SKM-1 treated with dmso at 0.1 percent for 144 hours (cell line): ENCODE data around the gene MAPKAPK5.
"Not testable (repeated sequence)": the region's sequence is repeated elsewhere in the genome, so short reads cannot be mapped to it uniquely, and the experiment has no call there.

Experiments used
- DNase-seq: peaks from one replicate; lab custom pipeline; 2025; ENCODE audit not compliant: unreplicated experiment; lab: John Stamatoyannopoulos, UW

Gene MAPKAPK5

DNA sequence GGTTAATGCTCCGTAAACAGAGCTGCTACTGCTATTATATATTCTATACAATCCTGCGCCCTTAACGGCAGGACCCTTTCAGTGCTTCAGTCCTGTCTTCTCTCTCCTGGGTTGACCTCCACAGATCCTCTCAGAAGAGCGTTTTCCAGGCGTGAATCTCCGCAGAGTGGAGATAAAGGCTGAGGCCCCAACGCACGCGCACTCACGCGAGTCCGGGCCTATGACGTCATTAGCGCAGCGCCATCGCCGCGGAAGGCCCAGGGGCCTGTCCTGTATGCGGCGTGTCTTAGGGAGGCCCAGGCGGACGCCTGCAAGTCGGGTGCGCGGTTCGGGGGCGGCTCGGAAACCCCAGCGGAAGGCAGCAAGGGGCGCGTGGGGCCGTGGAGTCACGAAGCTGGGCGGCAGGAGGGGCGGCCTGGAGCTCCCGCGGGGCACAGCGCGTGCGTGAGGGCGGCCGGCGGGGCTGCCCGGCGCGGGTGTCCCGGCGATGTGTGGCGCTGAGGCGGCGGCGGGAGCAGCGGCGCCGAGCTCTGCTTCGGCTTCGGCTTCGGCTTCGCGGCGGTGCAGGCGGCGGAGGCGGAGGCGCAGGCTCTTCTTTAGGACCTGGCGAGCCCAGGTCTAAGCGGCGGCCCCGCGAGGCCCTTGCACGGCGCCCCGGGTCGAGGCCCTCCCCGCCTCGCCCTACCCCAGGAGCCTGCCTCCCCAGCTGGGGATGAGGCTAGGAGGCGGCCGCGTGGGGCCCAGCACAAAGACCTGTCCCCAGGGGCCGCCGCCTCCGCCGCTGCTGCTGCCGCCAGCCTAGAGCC, at the start of gene MAPKAPK5:
MAPKAPK5 (plus strand) TSS at position 479 of the 806 bp plus-strand sequence. CDS start 506 bp downstream, outside the sequence.
- DNase-seq, result peak; percentile 59

DNA sequence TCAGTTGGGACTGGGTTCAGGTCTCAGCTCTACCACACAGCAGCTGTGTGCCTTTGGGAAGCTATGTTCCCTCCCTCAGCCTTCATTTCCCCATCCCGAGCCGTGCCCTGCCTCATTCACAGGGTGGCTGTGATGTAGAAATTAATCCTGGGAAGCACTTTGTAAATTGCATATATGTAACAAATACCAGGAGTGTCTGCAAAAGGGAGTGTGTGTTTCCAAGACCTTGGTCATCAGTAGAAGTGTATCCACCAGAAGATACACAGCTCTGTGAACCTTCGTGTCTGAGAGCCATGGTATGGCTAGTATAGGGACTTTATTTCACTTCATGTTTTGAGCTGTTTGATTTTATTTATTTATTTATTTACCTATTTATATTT, 49.2 kb upstream of the MAPKAPK5 start:
- DNase-seq, result no peak

- DNase-seq, result no peak
Measured at GRCh38 chr12:111798182-111798581, 43.8 kb upstream of the MAPKAPK5 start.

DNA sequence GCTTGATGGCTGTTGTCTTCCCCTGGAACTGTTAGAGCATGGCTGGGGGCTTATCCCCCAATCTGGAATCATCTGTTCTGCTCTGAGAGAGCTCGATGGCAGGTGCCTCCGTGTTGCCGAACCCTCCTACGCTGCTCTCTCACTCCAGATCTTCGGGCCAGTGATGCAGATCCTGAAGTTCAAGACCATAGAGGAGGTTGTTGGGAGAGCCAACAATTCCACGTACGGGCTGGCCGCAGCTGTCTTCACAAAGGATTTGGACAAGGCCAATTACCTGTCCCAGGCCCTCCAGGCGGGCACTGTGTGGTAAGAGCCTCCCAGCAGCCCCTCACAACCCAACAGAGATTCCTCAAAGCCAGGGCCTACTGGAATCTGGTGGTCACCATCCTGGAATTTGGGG, 42.3 kb upstream of the MAPKAPK5 start:
- no peak for DNase-seq

- DNase-seq, result no peak
Measured at GRCh38 chr12:111803038-111803626, 38.9 kb upstream of the MAPKAPK5 start.

DNA sequence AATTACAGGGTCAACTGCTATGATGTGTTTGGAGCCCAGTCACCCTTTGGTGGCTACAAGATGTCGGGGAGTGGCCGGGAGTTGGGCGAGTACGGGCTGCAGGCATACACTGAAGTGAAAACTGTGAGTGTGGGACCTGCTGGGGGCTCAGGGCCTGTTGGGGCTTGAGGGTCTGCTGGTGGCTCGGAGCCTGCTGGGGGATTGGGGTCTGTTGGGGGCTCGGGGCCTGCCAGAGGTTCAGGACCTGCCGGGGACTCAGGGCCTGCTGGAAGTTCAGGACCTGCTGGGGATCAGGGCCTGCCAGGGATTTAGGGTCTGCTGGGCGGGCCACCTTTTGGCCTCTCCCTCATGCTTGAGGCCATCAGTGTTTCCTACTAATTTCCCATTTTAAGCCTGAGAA, 38.2 kb upstream of the MAPKAPK5 start:
- no peak for DNase-seq

DNA sequence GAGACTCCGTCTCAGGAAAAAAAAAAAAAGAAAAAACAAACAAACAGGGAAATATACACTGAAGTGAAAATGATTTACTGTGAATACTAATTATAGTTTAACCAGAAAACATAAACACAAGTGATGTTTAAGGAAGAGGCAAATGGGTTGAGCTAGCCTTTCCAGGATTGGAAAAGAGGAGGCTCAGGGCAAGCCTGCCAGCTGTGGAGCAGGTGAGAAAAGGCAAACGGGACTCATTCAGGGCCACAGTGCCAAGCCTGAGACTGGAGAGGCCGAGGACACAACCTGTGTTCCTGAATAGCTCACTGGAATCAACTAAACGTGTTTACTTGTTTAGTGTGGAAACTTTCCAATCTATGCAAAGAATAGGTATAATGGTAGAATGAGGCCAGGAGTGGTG, 35.7 kb upstream of the MAPKAPK5 start:
- DNase-seq, result no peak

- DNase-seq, result no peak
Measured at GRCh38 chr12:111807232-111807631, 34.8 kb upstream of the MAPKAPK5 start.

DNA sequence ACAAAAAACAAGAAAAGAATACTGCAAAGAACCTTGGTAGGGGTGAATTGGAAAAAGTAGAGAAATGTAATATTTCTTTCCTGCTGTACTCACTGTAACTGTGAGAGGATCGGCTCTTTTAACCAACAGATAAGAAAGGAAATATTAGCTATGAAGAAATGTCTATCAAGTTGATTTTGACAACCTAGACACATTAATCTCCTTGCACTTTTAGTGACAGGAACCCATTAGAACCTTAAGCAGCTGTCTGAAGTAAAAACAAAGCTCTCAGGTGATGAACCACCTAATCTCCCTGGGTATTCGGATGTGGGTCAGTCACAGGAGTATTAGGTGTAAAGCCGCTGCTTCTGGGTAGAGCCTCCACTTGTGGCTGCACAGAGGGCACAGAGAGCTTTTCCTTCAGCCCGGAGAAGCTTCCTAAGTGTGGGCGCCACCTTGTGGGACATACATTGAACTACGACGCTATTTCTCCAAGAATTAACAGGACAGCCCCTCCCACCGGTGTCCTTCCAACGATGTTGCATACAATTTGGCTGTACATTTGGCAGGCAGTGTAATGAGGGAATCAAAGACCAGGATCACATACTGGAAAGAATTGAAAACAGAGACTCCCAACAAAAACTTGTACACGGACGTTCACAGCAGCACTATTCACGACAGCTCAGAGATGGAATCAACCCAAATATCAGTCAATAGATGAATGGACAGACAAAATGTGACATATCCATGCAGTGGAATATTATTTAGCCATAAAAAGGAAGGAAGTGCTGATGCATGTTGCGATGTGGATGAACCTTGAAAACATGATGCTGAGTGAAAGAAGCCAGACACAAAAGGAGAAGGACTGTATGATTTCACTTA, 28.9 kb upstream of the MAPKAPK5 start:
- peak; percentile 58 for DNase-seq

DNA sequence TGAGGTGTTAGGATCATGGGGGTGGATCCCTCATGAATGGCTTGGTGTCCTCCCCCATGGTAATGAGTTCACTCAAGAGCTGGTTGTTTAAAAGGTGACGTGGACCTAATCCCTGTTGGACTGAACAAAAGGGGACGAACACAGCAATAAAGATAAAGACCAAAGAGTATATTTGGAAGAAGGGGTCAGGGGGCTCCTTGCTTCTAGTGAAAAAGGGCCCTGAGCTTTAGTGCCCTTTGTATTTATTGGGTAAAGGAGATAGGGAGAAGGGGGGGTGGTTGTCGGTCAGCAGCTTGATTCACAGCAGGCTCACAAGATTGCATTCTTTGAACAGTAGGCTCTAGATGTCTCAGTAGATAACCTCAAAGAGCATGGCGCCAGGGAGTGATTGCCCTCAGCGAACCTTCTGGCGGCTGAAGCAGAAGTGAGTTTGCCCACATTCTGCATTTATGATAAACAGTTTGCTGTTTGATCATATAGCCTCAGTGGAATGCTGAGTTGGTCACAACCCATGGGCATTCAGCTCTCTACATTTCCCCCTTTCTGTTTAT, 25.9 kb upstream of the MAPKAPK5 start:
- no peak for DNase-seq

GRCh38 chr12:111816898-111817297, 25.1 kb upstream of the MAPKAPK5 start:
- DNase-seq, result not testable (repeated sequence)

- no peak for DNase-seq
Measured at GRCh38 chr12:111818340-111818739, 23.7 kb upstream of the MAPKAPK5 start.

GRCh38 chr12:111819191-111820158, 22.6 kb upstream of the MAPKAPK5 start:
- no peak for DNase-seq

DNA sequence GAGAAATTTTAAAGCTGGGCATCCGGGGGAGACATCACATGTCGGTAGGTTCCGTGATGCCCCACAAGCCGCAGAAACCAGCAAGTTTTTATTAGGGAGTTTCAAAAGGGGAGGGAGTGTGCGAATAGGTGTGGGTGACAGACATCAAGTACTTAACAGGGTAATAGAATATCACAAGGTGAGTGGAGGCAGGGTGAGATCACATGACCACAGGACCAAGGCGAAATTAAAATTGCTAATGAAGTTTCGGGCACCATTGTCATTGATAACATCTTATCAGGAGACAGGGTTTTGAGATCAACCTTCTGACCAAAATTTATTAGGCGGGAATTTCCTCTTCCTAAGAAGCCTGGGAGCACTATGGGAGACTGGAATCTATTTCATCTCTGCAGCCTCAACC, 21.2 kb upstream of the MAPKAPK5 start:
- DNase-seq, result not testable (repeated sequence)

GRCh38 chr12:111822886-111823285, 19.1 kb upstream of the MAPKAPK5 start:
- DNase-seq, result no peak

GRCh38 chr12:111823891-111824290, 18.1 kb upstream of the MAPKAPK5 start:
- DNase-seq, result no peak

- not testable (repeated sequence) for DNase-seq
Measured at GRCh38 chr12:111824312-111824711, 17.7 kb upstream of the MAPKAPK5 start.

DNA sequence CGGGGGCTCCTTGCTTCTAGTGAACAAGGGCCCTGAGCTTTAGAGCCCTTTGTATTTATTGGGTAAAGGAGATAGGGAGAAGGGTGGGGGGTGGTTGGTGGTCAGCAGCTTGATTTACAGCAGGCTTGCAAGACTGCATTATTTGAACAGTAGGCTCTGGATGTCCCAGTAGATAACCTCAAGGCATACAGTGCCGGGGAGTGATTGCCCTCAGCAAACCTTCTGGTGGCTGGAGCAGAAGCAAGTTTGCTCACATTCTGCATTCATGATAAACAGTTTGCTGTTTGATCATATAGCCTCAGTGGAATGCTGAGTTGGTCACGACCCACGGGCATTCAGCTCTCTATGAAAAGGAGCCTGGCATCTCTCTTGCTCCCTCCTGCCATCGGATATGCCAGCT, 16.5 kb upstream of the MAPKAPK5 start:
- DNase-seq, result no peak

DNA sequence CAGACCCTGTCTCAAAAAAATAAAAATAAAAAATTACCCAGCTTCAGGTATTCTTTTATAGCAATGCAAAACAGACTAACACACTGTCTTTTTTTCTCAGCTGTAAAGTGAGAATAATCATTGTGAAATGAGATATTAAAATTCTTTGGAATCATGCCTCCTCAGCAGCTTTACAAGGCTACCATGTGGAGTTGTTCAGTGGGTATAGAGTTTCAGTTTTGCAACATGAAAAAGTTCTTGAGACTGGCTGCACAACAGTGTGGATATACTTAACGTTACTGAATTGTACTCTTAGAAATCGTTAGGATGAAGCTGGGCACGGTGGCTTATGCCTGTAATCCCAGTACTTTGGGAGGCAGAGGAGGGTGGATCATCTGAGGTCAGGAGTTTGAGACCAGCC, 15.7 kb upstream of the MAPKAPK5 start:
- no peak for DNase-seq

- DNase-seq, result no peak
Measured at GRCh38 chr12:111826992-111827391, 15.0 kb upstream of the MAPKAPK5 start.
